Measurements from ENCODE around the gene PSMA2.

PSMA2 gene

DNA sequence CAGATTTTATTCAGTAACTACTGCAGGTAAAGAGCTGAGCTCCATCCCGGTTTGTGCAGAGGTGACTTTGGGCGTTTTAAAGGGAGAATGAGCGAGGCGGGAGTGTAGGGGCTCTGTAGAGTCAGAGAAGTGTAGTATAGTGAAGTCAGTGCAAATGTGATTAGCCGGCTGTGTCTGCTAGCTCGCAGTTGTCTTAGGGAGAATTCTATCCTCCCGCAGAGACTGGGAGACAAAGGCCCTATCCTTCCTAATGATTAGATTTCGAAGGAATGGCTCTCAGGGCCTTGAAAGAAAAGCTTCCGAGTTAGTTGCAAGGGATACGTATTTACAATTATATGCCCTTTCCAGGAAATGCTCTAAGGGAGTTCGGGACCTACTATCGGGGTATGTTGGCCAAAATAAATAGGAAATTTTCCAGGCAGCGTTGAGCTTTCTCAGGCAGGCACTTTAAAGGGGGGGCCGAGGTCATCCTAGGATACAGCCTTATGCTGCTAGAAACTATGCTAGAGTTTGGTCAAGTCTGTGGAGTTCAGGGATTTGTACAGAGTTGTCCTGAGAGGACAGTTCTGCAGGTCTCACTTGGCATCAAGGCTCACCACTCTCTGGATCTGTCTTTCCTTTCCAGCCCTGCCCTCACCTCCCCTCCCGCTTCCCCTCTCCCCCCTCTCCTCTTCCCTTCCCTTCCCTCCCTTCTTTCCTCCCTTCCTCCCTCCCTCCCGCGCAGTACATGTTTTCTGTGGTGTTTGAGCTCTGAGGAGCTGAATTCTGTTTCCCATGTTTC lies 1.0 kb upstream of the PSMA2 start:
- H3K9ac ChIP-seq (ENCODE audit: low read length): peak overlapping the region; percentile 85
- no peaks in the 10 kb centered on the region for H3K27me3 ChIP-seq (ENCODE audit: control insufficient read depth, insufficient read depth, low read length)
- H3K4me3 ChIP-seq (ENCODE audit: low read length): peak overlapping the region; percentile 84
- no peaks in the 10 kb centered on the region for H3K36me3 ChIP-seq (ENCODE audit: control insufficient read depth, insufficient read depth, low read length)
- peak overlapping the region; percentile 85 for H3K27ac ChIP-seq (ENCODE audit: low read depth, low read length)
- peaks cover 16% of the 10 kb centered on the region for H3K4me1 ChIP-seq (ENCODE audit: control insufficient read depth, insufficient read depth, low read length)

DNA sequence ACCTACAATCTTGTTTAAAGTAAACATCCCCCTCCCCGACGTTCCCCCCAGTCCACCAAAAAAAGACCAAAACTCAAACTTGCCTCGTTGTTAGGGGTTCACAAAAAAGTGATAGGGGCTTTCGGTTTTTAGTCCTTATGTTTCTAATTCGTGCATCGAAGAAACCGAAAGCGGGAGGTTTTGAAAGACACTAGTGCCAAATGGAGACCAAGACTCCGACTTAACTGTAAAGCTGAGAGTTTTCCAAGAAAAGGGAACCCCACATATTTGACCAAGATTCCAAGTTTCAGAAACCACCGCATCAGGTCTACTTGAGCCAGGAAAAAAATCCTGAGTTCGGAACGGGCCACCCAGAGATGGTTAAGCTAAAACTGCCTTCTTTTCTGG lies 534 bp downstream of the PSMA2 start:
- H3K4me1 ChIP-seq (ENCODE audit: control insufficient read depth, insufficient read depth, low read length): peaks cover 16% of the 10 kb centered on the region

DNA sequence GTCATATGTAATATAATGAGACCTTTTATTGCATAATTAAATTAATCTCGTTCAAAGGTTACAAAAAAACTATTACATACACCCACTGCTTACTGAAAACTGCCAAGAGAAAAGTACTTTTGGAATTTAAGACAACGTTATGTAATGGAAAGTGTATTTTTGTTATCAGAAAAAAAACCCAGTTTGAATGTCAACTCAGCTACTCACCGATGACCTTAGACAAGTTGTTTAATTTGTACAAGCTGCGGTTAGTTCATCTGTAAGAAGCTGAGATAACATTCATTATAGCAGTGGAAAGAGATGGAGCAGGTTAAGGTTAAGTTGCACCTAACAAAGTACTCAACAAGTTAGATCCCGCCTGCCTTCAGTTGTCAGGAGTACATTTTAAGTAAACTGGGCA lies 1.1 kb downstream of the PSMA2 start:
- H3K36me3 ChIP-seq (ENCODE audit: control insufficient read depth, insufficient read depth, low read length): peaks cover 5% of the 10 kb centered on the region
- H3K4me1 ChIP-seq (ENCODE audit: control insufficient read depth, insufficient read depth, low read length): peaks cover 16% of the 10 kb centered on the region
- H3K27me3 ChIP-seq (ENCODE audit: control insufficient read depth, insufficient read depth, low read length): no peaks in the 10 kb centered on the region
- peak overlapping the region; percentile 85 for H3K4me3 ChIP-seq (ENCODE audit: low read length)
- H3K9ac ChIP-seq (ENCODE audit: low read length): no peak overlapping the region
- H3K27ac ChIP-seq (ENCODE audit: low read depth, low read length): no peak overlapping the region

More for the DNA sequence above, 534 bp downstream of the PSMA2 start:
- no peaks in the 10 kb centered on the region for H3K27me3 ChIP-seq (ENCODE audit: control insufficient read depth, insufficient read depth, low read length)
- H3K27ac ChIP-seq (ENCODE audit: low read depth, low read length): peak overlapping the region; percentile 67
- H3K4me3 ChIP-seq (ENCODE audit: low read length): peak overlapping the region; percentile 85
- H3K9ac ChIP-seq (ENCODE audit: low read length): peak overlapping the region; percentile 82
- peaks cover 2% of the 10 kb centered on the region for H3K36me3 ChIP-seq (ENCODE audit: control insufficient read depth, insufficient read depth, low read length)

DNA sequence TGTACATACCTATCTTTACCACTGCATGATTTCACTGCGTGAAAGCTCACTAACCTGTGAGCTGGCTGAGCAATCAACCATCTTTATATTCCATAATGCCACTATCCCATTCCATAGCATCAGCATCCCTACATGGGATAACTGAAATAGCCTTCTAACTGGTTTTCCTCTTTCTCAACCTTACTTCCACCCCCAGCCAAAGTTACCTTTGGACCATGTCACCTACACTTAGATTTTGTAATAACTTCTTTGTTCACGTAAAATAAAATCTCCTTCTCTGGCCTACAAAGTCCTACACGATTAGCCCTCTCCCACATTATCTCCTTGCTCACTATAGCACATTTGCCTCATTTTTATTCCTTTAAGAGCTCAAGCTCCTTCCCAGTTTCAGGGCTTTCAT lies 2.5 kb downstream of the PSMA2 start:
- H3K36me3 ChIP-seq (ENCODE audit: control insufficient read depth, insufficient read depth, low read length): peaks cover 9% of the 10 kb centered on the region
- H3K4me3 ChIP-seq (ENCODE audit: low read length): no peak overlapping the region
- no peaks in the 10 kb centered on the region for H3K27me3 ChIP-seq (ENCODE audit: control insufficient read depth, insufficient read depth, low read length)
- H3K4me1 ChIP-seq (ENCODE audit: control insufficient read depth, insufficient read depth, low read length): peaks cover 16% of the 10 kb centered on the region
- no peak overlapping the region for H3K9ac ChIP-seq (ENCODE audit: low read length)
- H3K27ac ChIP-seq (ENCODE audit: low read depth, low read length): no peak overlapping the region

DNA sequence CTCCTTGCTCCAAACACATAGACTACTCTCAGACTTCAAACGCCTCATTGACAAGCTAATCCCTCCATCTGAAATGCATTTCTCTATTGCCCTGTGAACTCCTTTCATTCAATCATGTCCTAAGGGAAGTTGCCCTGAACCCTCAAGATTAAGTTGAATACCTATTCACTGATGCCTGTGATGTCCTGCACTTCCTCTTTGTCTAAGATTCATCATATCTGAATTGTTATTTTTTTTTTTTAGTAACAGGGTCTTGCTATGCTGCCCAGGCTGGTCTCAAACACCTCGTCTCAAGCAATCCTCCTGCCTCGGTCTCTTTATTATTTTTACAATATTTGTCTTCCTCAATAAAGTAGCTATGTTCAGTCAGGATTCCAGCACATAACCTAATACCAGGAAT lies 3.2 kb downstream of the PSMA2 start:
- Histone ChIP-seq H3K27me3 (ENCODE audit: control insufficient read depth, insufficient read depth, low read length) (no peaks in the 10 kb centered on the region), H3K36me3 (ENCODE audit: control insufficient read depth, insufficient read depth, low read length) (peaks cover 9% of the 10 kb centered on the region), H3K27ac (ENCODE audit: low read depth, low read length) (no peak overlapping the region), H3K9ac (ENCODE audit: low read length) (no peak overlapping the region), H3K4me3 (ENCODE audit: low read length) (no peak overlapping the region), H3K4me1 (ENCODE audit: control insufficient read depth, insufficient read depth, low read length) (peaks cover 14% of the 10 kb centered on the region)

DNA sequence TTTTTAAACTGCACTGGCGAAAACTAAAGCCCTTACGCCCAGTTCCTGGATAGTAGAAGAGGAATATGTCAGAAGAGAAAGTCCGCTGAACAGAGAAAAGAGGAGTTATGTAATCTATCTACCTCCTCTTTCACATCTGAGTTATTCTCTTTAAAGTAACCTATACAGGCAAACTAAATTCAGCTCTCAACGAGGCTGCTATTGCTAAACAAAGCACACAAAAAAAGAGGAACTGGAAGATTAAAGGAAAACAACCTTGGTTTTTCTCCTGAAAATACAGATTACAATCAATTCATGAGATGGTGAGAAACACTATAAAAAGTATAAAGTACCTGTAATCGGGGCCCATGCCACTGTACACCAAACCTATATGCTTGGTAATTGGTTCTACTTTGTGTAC lies 5.8 kb downstream of the PSMA2 start:
- H3K36me3 ChIP-seq (ENCODE audit: control insufficient read depth, insufficient read depth, low read length): peaks cover 11% of the 10 kb centered on the region
- H3K27ac ChIP-seq (ENCODE audit: low read depth, low read length): no peak overlapping the region
- H3K27me3 ChIP-seq (ENCODE audit: control insufficient read depth, insufficient read depth, low read length): no peaks in the 10 kb centered on the region
- no peak overlapping the region for H3K9ac ChIP-seq (ENCODE audit: low read length)
- H3K4me1 ChIP-seq (ENCODE audit: control insufficient read depth, insufficient read depth, low read length): peaks cover 11% of the 10 kb centered on the region
- no peak overlapping the region for H3K4me3 ChIP-seq (ENCODE audit: low read length)

DNA sequence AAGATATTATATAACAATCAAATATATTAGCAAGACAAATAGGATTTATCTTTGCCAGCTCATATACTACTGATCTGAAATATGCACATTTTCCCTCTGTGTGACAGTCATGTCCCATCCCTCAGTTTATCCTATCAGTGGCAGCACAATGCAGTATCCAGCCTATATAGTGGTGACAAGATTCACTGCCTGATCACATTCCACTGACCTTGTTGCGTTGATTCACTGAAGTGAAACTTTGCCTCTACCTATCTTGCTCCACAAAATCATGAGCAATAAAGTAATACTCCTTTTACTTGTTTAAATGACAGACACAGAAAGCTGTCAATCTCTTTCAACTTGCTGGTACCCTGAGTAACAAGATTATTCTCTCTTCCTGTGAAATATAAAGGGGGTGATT lies 6.3 kb downstream of the PSMA2 start:
- Histone ChIP-seq H3K27me3 (ENCODE audit: control insufficient read depth, insufficient read depth, low read length) (no peaks in the 10 kb centered on the region), H3K27ac (ENCODE audit: low read depth, low read length) (no peak overlapping the region), H3K4me1 (ENCODE audit: control insufficient read depth, insufficient read depth, low read length) (peaks cover 7% of the 10 kb centered on the region), H3K9ac (ENCODE audit: low read length) (no peak overlapping the region), H3K36me3 (ENCODE audit: control insufficient read depth, insufficient read depth, low read length) (peaks cover 11% of the 10 kb centered on the region), H3K4me3 (ENCODE audit: low read length) (no peak overlapping the region)

DNA sequence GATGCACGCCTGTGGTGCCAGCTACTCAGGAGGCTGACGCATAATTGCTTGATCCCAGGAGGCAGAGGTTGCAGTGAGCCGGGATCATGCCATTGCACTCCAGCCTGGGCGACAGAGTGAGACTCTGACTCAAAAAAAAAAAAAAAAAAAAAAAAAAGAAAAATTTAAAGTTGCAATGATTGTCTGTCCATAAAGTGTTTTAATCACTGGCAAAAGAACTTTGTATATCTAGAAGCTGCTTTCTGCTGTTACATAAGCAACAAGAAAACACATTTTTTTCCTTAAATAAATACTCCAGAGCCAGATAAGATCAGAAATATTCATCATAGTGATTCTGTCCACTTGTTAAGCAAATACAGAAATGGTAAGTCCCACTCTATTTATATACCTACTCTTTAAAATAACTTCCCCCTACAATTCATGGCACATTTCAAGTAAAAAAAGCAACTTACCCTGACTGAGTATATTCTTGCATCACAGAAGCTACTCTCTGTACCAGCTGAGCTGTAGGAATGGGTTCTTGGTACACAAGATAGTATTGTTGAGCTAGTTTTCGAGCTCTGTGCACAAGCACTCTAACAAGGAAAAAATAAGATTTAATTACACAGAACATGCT lies 7.6 kb downstream of the PSMA2 start:
- Histone ChIP-seq H3K27ac (ENCODE audit: low read depth, low read length) (no peak overlapping the region), H3K36me3 (ENCODE audit: control insufficient read depth, insufficient read depth, low read length) (peaks cover 14% of the 10 kb centered on the region), H3K27me3 (ENCODE audit: control insufficient read depth, insufficient read depth, low read length) (no peaks in the 10 kb centered on the region), H3K4me3 (ENCODE audit: low read length) (no peak overlapping the region), H3K9ac (ENCODE audit: low read length) (no peak overlapping the region), H3K4me1 (ENCODE audit: control insufficient read depth, insufficient read depth, low read length) (peaks cover 4% of the 10 kb centered on the region)

DNA sequence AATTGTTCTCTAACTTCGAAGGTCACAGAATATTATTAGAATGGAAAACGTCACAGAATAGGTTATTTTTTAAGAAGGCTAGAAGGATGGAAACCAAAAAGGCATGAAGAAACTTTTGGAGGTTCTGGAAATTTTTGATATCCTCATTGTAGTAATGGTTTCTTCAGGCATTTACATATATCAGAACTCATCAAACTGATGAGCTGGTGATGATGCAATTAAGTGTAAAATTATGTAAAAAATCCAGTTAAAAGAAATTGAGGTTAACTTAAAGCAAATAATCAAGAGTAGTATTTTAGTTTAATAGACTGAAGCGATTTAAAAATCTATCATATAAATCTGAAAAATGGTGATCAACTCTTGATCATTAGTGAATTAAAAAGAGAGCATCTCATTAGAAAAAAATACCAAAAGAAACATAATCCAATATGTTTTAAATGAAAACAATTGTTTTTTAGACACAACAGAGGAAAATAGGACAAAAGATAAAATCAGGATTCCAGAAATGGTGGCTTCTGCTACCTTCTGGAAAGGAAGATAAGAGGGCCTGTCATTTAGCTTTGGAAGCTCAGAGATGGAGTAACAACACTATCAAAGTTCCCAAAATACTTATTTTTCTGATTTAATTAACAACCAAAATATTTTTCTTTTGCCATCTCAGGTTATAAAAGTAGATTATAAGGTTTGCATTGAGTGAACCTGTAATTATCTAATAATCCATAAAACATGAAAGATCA lies 9.8 kb downstream of the PSMA2 start:
- Histone ChIP-seq H3K4me1 (ENCODE audit: control insufficient read depth, insufficient read depth, low read length) (no peaks in the 10 kb centered on the region), H3K4me3 (ENCODE audit: low read length) (no peak overlapping the region), H3K36me3 (ENCODE audit: control insufficient read depth, insufficient read depth, low read length) (peaks cover 14% of the 10 kb centered on the region), H3K9ac (ENCODE audit: low read length) (no peak overlapping the region), H3K27ac (ENCODE audit: low read depth, low read length) (no peak overlapping the region), H3K27me3 (ENCODE audit: control insufficient read depth, insufficient read depth, low read length) (no peaks in the 10 kb centered on the region)

DNA sequence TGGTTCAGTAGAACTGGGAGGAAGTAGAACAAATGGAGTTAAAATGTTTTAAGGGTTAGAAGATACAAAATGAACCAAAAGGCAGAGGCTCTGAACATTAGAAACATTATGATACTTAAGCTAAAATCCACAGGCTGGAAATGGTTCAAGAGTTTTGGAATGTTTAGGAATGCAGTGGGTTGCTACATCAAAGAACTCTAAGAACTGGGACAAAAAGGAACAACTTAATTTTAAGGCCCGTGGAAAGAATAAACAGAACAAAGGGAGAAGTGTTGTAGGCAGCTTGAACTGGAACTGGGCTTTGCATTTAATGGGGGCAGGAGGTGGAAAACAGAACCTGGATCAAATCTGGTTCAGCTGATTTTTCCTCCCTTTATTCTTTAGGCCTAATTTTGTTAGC lies 16.6 kb downstream of the PSMA2 start:
- Histone ChIP-seq H3K27ac (ENCODE audit: low read depth, low read length) (no peak overlapping the region), H3K27me3 (ENCODE audit: control insufficient read depth, insufficient read depth, low read length) (no peaks in the 10 kb centered on the region), H3K4me1 (ENCODE audit: control insufficient read depth, insufficient read depth, low read length) (peaks cover 7% of the 10 kb centered on the region), H3K36me3 (ENCODE audit: control insufficient read depth, insufficient read depth, low read length) (peaks cover 6% of the 10 kb centered on the region), H3K9ac (ENCODE audit: low read length) (no peak overlapping the region), H3K4me3 (ENCODE audit: low read length) (no peak overlapping the region)

DNA sequence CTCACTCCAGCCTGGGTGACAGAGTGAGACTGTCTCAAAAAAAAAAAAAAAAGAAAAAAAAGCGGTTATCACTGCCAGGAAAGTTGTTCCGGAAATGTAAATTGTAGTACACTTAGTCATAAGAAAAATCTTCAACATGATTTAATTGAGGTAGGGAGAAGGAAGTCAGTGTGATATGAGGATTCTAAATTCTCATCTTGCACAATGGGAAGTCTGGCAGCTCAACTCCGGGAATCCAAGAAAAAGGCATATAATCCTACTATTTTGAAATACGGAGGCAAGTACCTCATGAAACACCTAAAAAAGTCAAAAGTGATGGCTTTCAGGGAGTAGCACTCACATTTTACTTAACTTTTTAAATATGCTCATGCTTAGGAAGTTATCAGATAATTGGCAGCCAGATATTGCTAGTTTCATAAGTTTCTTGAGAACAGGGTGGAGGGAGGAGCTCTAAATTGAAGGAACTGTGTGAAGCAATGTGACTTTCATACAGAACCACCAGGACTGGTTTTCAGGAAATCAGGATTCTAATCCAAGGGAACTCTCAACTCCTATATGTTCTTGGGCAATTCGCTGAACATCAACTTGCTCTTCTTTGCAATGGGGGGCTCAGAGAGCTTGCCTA lies 17.4 kb downstream of the PSMA2 start:
- H3K27ac ChIP-seq (ENCODE audit: low read depth, low read length): no peak overlapping the region
- H3K4me3 ChIP-seq (ENCODE audit: low read length): no peak overlapping the region
- no peaks in the 10 kb centered on the region for H3K27me3 ChIP-seq (ENCODE audit: control insufficient read depth, insufficient read depth, low read length)
- peaks cover 7% of the 10 kb centered on the region for H3K4me1 ChIP-seq (ENCODE audit: control insufficient read depth, insufficient read depth, low read length)
- peaks cover 3% of the 10 kb centered on the region for H3K36me3 ChIP-seq (ENCODE audit: control insufficient read depth, insufficient read depth, low read length)
- H3K9ac ChIP-seq (ENCODE audit: low read length): no peak overlapping the region

DNA sequence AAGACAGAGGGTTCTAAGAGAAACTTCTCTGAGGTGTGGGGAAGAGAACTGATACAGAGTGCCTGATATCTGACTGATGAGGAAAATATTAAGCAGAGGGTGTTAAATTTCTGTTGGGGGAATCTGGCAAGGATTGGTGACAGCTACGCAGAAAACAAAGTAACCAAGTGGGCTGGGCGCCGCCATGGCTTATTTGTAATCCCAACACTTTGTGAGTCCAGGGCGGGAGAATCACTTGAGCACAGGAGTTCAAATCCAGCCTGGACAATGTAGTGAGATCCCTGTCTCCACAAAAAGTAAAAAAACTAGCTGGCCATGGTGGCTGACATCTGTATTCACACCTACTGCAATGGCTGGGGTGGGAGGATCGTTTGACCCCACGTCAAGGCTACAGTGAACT lies 18.0 kb downstream of the PSMA2 start:
- Histone ChIP-seq H3K4me3 (ENCODE audit: low read length) (no peak overlapping the region), H3K4me1 (ENCODE audit: control insufficient read depth, insufficient read depth, low read length) (peaks cover 7% of the 10 kb centered on the region), H3K27me3 (ENCODE audit: control insufficient read depth, insufficient read depth, low read length) (no peaks in the 10 kb centered on the region), H3K36me3 (ENCODE audit: control insufficient read depth, insufficient read depth, low read length) (peaks cover 3% of the 10 kb centered on the region), H3K9ac (ENCODE audit: low read length) (no peak overlapping the region), H3K27ac (ENCODE audit: low read depth, low read length) (no peak overlapping the region)
